T47D (cell line): Measurements from ENCODE around the gene ZNRD2.
A peak's percentile ranks its signal among the peaks of the same experiment; 100 is the strongest.

Source experiments
- DNase-seq, 2 experiments: peaks; one replicate each; pipeline versions ENCODE4 v3.0.0 to v3.0.0-alpha.2; 2011 to 2012; ENCODE audit warnings: low read depth in 1 of 2, low spot score in 1 of 2
- JUND ChIP-seq: IDR thresholded peaks from 2 replicates; pipeline ENCODE4 v1.6.1; 2012; ENCODE audit warnings: low read depth
- in situ Hi-C: cut with HindIII; loops from 2 replicates; pipeline ENCODE4 v1.10.0; 2016; ENCODE audit warnings: low sequenced_read_pairs, low pct_unique_long_range_greater_than_20kb

Gene ZNRD2

GRCh38 chr11:65540290-65541092, 29.8 kb upstream of the ZNRD2 start:
- no peak for TF ChIP-seq JUND
- DNase-seq: peak; percentile 97 to 100
- in situ Hi-C loops: no loop called here

- no peak for TF ChIP-seq JUND
- DNase-seq: peak; percentile 81 to 86
- in situ Hi-C loops: no loop called here
Measured at GRCh38 chr11:65541093-65541982, 28.9 kb upstream of the ZNRD2 start.

- in situ Hi-C loops: no loop called here
- no peak for TF ChIP-seq JUND
- no peak for DNase-seq
Measured at GRCh38 chr11:65542738-65543390, 27.4 kb upstream of the ZNRD2 start.

GRCh38 chr11:65545853-65546216, 24.4 kb upstream of the ZNRD2 start:
- TF ChIP-seq JUND: no peak
- in situ Hi-C loops: no loop called here
- DNase-seq: no peak

GRCh38 chr11:65546217-65546958, 23.9 kb upstream of the ZNRD2 start:
- peak; percentile 97 to 99 for DNase-seq
- TF ChIP-seq JUND: no peak
- in situ Hi-C loops: no loop called here

- no peak for DNase-seq
- in situ Hi-C loops: no loop called here
- no peak for TF ChIP-seq JUND
Measured at GRCh38 chr11:65547446-65548125, 22.7 kb upstream of the ZNRD2 start.

- DNase-seq: no peak
- in situ Hi-C loops: no loop called here
- no peak for TF ChIP-seq JUND
Measured at GRCh38 chr11:65548395-65548794, 21.9 kb upstream of the ZNRD2 start.

GRCh38 chr11:65549096-65549495, 21.2 kb upstream of the ZNRD2 start:
- no peak for TF ChIP-seq JUND
- DNase-seq: no peak
- in situ Hi-C loops: no loop called here

GRCh38 chr11:65551572-65552387, 18.5 kb upstream of the ZNRD2 start:
- DNase-seq: peak in 1 of 2 experiments; percentile 86
- no peak for TF ChIP-seq JUND
- in situ Hi-C loops: no loop called here

GRCh38 chr11:65552388-65552951, 17.8 kb upstream of the ZNRD2 start:
- in situ Hi-C loops: no loop called here
- DNase-seq: no peak
- no peak for TF ChIP-seq JUND
